ENCODE measurements around the gene ARAF.
"Not testable (repeated sequence)": the region's sequence is repeated elsewhere in the genome, so short reads cannot be mapped to it uniquely, and the experiment has no call there.

The ARAF gene

DNA sequence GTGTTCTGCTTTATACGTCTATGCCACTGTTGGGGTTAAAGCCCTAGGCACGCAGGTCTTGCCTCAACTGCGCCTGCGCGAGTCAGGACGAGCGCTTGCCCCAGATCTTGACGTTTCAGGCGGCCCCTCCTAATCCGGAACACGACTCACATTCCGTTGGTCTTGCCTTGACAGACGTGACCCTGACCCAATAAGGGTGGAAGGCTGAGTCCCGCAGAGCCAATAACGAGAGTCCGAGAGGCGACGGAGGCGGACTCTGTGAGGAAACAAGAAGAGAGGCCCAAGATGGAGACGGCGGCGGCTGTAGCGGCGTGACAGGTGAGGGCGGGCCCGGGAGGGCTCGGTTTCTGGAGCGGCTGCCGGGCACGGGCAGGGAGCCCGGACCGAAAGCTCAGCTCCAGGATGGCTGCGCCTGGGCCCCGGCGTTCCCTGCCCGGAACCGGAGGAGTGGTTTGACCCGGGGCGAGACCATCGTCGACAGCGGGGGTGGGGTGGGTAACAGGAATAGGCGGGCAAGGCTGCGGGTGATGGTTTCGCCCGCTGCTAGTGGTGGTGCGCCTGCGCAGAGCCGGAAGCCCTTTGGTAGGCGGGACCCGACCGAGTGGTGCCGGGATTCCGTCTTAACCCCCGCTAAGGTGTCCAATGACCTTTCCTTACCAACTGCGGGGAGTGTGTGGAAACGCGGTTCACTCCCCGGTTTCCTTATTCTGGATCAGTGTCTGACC is at the start of gene ARAF:
Gene ARAF, plus strand, starts transcription at position 272 of the 725 bp plus-strand sequence. CDS start 1,763 bp downstream, outside the sequence.
- peaks cover 9 to 26% (median 26%) of the 10 kb centered on the region in 3 donors for H3K36me3 ChIP-seq
- H3K27ac ChIP-seq = peak within 1 kb of the TSS; percentile 91
- no peaks in the 10 kb centered on the region for H3K27me3 ChIP-seq
- intact Hi-C loops (cut with DNase I; ENCODE audit: low total_unique reads) = no loop called here
- H3K9me3 ChIP-seq = no peaks in the 10 kb centered on the region
- peak; percentile 97 to 99 for DNase-seq
- TF ChIP-seq, protein P1, sequence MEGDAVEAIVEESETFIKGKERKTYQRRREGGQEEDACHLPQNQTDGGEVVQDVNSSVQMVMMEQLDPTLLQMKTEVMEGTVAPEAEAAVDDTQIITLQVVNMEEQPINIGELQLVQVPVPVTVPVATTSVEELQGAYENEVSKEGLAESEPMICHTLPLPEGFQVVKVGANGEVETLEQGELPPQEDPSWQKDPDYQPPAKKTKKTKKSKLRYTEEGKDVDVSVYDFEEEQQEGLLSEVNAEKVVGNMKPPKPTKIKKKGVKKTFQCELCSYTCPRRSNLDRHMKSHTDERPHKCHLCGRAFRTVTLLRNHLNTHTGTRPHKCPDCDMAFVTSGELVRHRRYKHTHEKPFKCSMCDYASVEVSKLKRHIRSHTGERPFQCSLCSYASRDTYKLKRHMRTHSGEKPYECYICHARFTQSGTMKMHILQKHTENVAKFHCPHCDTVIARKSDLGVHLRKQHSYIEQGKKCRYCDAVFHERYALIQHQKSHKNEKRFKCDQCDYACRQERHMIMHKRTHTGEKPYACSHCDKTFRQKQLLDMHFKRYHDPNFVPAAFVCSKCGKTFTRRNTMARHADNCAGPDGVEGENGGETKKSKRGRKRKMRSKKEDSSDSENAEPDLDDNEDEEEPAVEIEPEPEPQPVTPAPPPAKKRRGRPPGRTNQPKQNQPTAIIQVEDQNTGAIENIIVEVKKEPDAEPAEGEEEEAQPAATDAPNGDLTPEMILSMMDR (IDR thresholded peaks at IDR 0.05) = no peak
- H3K4me3 ChIP-seq = peak within 1 kb of the TSS; percentile 62 to 70
- peaks cover 0 to 16% (median 13%) of the 10 kb centered on the region in 4 donors for H3K4me1 ChIP-seq

DNA sequence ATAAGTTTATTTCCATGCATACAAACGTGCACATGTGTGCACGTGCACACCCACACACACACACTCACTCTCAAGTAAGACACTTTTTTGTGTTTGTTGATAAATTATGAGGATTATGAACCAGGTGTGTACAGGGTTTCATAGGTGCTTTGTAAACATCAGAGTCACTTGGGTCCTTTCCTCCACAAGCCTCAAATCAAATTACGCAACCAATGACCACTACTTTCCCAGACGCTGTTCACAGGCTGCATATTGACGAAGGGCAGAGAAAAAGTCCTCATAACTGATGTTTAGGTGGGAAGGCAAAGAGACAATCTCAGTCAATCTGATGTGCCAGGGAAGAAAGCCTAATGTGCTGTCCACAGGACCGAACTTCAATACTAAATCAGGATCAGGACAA is 48.6 kb upstream of the ARAF start:
- H3K27me3 ChIP-seq; H3K4me3 ChIP-seq; H3K36me3 ChIP-seq; H3K4me1 ChIP-seq; H3K9me3 ChIP-seq; intact Hi-C loops (cut with DNase I; ENCODE audit: low total_unique reads); H3K27ac ChIP-seq; DNase-seq: not testable (repeated sequence)

DNA sequence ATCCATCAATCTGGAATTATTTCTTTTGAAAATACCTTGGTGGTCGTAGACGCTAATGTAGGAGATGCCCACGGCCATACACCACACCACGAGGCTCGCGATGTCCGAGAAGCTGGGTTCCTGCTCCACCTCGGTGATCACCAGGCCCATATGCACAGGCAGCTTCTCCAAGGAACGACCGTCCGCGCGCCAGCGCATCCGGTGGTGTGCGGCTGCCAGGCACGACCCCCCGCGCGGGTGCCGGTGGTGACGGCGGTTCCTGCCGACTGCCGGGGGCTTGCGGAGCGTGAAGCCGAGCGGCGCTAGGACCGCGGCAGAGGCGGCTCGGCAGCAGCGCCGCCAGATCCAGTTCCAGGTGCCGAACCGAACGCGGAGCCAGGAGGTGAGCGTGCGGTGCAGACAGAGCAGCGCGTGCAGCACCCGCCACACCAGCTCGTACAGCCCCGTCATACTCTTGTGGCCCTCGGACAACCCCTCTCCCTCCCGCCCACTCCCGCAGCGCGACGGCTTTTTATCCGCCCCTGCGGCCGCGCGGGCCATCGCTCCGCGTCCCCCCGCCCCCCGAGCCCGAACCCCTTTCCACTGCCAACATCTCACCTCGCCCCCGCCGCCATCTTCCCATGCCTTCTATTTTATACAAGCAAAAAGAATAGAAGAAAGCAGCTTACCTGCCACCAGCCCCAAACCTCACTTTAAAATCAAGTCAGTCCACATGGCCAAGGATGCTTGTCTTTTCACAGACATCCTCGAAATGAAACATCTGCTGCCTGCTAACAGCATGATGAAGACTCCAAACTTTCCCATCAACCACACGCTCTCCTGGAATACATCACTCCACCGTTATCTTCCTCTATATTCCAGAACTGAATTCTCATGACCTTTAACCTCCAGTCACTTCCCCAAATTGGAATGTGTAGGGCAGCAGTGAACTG is 47.7 kb upstream of the ARAF start:
- intact Hi-C loops (cut with DNase I; ENCODE audit: low total_unique reads) = not testable (repeated sequence)

DNA sequence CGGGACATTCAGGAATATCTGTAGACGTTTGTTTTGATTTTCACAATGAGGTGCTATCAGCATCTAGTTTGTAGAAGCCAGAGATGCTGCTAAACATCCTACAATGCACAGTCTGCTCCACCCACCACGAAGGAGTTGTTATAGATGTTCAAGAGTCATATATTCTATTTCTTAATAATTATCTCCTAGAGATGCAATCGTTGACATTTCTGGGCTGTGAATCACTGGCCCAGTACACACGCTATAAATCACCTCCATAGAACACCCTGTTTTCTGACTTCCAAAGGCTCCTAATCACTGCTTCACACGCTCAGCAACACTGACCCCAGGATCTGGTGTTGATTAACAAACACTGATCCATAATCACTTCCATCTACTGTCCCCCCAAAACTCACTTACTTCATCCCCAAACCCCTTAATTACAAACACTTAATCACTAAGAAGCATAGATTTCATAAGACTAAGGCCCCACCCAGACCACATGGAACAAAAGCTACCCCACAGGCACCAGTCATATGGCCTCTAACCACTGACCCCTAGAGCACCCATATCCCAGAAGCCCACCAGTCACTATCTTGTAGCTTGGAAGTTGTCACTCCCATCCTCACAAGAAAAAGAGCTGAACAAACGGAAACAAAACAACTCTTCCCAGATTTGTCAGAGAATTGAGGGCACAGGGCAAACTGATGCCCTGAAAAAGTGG is 46.3 kb upstream of the ARAF start:
- H3K4me3 ChIP-seq = no peak overlapping the region
- H3K27me3 ChIP-seq = no peaks in the 10 kb centered on the region
- no peaks in the 10 kb centered on the region for H3K9me3 ChIP-seq
- no peaks in the 10 kb centered on the region for H3K36me3 ChIP-seq
- intact Hi-C loops (cut with DNase I; ENCODE audit: low total_unique reads) = loop anchor here (5.0 kb wide), 1 partner anchor 723 kb away; no protein-coding TSS in a partner anchor
- TF ChIP-seq, protein P1 (IDR thresholded peaks at IDR 0.05) = no peak
- no peak overlapping the region for H3K27ac ChIP-seq
- no peaks in the 10 kb centered on the region for H3K4me1 ChIP-seq
- no peak for DNase-seq

More for the DNA sequence above, 47.7 kb upstream of the ARAF start:
- not testable (repeated sequence) for H3K27me3 ChIP-seq, H3K36me3 ChIP-seq, H3K4me1 ChIP-seq, H3K9me3 ChIP-seq, DNase-seq, H3K27ac ChIP-seq
- peak overlapping the region; percentile 40 to 47 for H3K4me3 ChIP-seq

DNA sequence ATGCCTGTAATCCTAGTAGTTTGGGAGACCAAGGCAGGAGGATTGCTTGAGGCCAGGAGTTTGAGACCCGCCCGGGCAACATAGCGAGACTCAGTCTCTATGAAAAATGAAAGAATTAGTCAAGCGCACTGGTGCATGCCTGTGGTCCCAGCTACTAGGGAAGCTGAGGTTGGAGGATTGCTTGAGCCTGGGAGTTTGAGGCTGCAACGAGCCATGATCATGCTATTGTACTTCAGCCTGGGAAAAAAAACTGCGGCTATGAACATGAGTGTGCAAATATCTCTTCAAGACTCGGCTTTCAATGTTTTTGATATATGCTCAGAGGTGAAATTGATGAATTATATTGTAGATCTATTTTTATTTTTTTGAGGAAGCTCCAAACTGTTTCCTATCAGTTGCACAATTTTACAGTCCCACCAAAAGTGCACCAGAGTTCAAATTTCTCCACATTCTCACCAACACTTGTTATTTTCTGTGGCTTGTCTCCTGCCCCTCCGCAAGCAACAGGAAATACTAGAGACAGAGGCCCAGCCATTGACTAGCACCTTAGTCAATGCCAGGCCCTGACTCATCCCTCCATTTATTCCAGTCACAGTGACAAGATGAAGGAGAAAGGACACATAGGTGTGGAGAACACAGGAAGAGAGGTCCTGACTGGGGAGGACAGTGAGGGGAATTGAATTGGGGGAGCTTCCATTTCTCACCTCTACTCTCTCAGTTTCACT is 44.9 kb upstream of the ARAF start:
- TF ChIP-seq, protein P1 (IDR thresholded peaks at IDR 0.05) = no peak
- DNase-seq = no peak
- Histone ChIP-seq H3K27me3 (no peaks in the 10 kb centered on the region), H3K27ac (no peak overlapping the region), H3K4me1 (no peaks in the 10 kb centered on the region), H3K36me3 (no peaks in the 10 kb centered on the region), H3K4me3 (no peak overlapping the region), H3K9me3 (no peaks in the 10 kb centered on the region)
- intact Hi-C loops (cut with DNase I; ENCODE audit: low total_unique reads) = loop anchor here (5.0 kb wide), 1 partner anchor 721 kb away; no protein-coding TSS in a partner anchor

DNA sequence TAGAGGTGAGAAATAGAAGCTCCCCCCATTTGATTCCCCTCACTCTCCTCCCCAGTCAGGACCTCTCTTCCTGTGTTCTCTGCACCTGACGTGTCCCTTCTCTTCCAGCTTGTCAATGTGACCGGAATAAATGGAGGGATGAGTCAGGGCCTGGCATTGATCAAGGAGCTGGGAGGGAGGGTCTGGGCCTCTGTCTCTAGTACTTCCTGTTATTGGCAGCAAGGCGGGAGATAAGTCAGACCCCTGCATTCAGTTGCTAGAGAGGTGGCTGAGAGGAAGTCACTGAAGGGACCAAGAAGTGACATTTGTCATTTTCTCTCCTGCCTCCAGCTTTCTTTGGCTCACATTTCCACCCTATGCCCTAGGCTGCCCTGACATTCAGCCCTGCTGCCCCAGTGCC is 42.9 kb upstream of the ARAF start:
- no peak for DNase-seq
- Histone ChIP-seq H3K4me3 (no peak overlapping the region), H3K9me3 (peaks cover 0 to 13% (median 7%) of the 10 kb centered on the region in 3 donors), H3K4me1 (no peaks in the 10 kb centered on the region), H3K27me3 (no peaks in the 10 kb centered on the region), H3K27ac (no peak overlapping the region), H3K36me3 (no peaks in the 10 kb centered on the region)
- TF ChIP-seq, protein P1 (IDR thresholded peaks at IDR 0.05) = no peak
- intact Hi-C loops (cut with DNase I; ENCODE audit: low total_unique reads) = loop anchor here (5.0 kb wide), 1 partner anchor 719 kb away; no protein-coding TSS in a partner anchor

Measured in tibial artery (tissue), 4 donors.